SK-N-SH (cell line): Measurements from ENCODE around the gene FOXP1. TPM values are rescaled to one million over a fixed set of nuclear protein-coding genes. Genes with fewer than 3 reads are reported as not detected.

ENCODE experiments used
- CTCF ChIA-PET: fragments of 300-600, 350-600 bp; formaldehyde crosslinking; extraction: SDS; loops from one replicate; lab custom pipeline; 2021; lab: Yijun Ruan, JAX
- POLR2A ChIA-PET: fragments of 350-600 bp; sonication (Branson Sonifier 250); formaldehyde crosslinking; extraction: SDS; loops from one replicate; lab custom pipeline; 2020; ENCODE audit warnings: antibody characterized with exemption, inconsistent platforms; lab: Yijun Ruan, JAX
- DNase-seq: peaks from one replicate; pipeline ENCODE4 v3.0.0; 2012
- H2AFZ ChIP-seq: fragments of 200-600 bp; sonication (generic); 2 replicates; pipeline ENCODE4 v1.8.1; 2016; ENCODE audit warnings: antibody characterized with exemption, mild to moderate bottlenecking, low read depth
- H3F3A ChIP-seq: fragments of 200-600 bp; sonication (generic); replicated peaks from 2 replicates; pipeline ENCODE3; 2016; ENCODE audit warnings: antibody characterized with exemption, mild to moderate bottlenecking; ENCODE audit not compliant: insufficient read depth
- H3K27ac ChIP-seq, 2 experiments: fragments of 200-500 bp in 1 of 2; fragments of 200-600 bp in 1 of 2; sonication (Bioruptor generic) in 1 of 2; sonication (generic), shearing (Covaris generic) in 1 of 2; 2 replicates each; pipeline versions ENCODE4 v1.5.1 to v1.6.1; 2014 to 2016; ENCODE audit warnings: low read depth in 2 of 2, inconsistent platforms in 1 of 2, low read length in 1 of 2, mild to moderate bottlenecking in 1 of 2, mixed read lengths in 1 of 2
- H3K27me3 ChIP-seq: fragments of 200-600 bp; sonication (generic), shearing (Covaris generic); 2 replicates; pipeline ENCODE4 v1.6.1; 2016; ENCODE audit warnings: mixed run types; ENCODE audit not compliant: insufficient read depth
- H3K36me3 ChIP-seq, 2 experiments: fragments of 200-500 bp in 1 of 2; fragments of 200-600 bp in 1 of 2; sonication (Bioruptor generic) in 1 of 2; sonication (generic) in 1 of 2; replicated peaks in 1 of 2; 2 replicates each; pipeline versions ENCODE3 to v1.5.1; 2014 to 2016; ENCODE audit warnings: low read length in 1 of 2, mild to moderate bottlenecking in 1 of 2; ENCODE audit not compliant: insufficient read depth in 2 of 2, control insufficient read depth in 1 of 2
- H3K4me1 ChIP-seq, 2 experiments: fragments of 200-500 bp in 1 of 2; fragments of 200-600 bp in 1 of 2; sonication (Bioruptor generic) in 1 of 2; sonication (generic), shearing (Covaris generic) in 1 of 2; 2 replicates each; pipeline versions ENCODE4 v1.5.1 to v1.6.1; 2014 to 2016; ENCODE audit warnings: low read depth in 1 of 2, low read length in 1 of 2, mixed run types in 1 of 2; ENCODE audit not compliant: insufficient read depth in 2 of 2, control insufficient read depth in 1 of 2
- H3K4me2 ChIP-seq: fragments of 200-600 bp; sonication (generic), shearing (Covaris generic); 2 replicates; pipeline ENCODE4 v1.6.1; 2017; ENCODE audit warnings: mixed run types
- H3K4me3 ChIP-seq, 2 experiments: fragments of 200-500 bp in 1 of 2; fragments of 200-600 bp in 1 of 2; sonication (Bioruptor generic) in 1 of 2; sonication (generic), shearing (Covaris generic) in 1 of 2; 2 replicates each; pipeline versions ENCODE4 v1.5.1 to v1.8.1; 2014 to 2016; ENCODE audit warnings: low read depth in 2 of 2, inconsistent platforms in 1 of 2, low read length in 1 of 2, mild to moderate bottlenecking in 1 of 2, mixed read lengths in 1 of 2, moderate library complexity in 1 of 2
- H3K79me2 ChIP-seq: fragments of 200-600 bp; sonication (generic); 2 replicates; pipeline ENCODE4 v1.8.1; 2017; ENCODE audit warnings: mild to moderate bottlenecking; ENCODE audit not compliant: insufficient read depth
- H3K9ac ChIP-seq: fragments of 200-600 bp; sonication (generic); 2 replicates; pipeline ENCODE4 v1.6.1; 2017; ENCODE audit warnings: mixed run types
- H3K9me2 ChIP-seq: fragments of 200-600 bp; sonication (generic); 2 replicates; pipeline ENCODE4 v1.6.1; 2017; ENCODE audit warnings: mixed run types
- H3K9me3 ChIP-seq: fragments of 200-600 bp; sonication (generic); 2 replicates; pipeline ENCODE4 v1.6.1; 2017; ENCODE audit warnings: mixed run types, mild to moderate bottlenecking, moderate library complexity
- H4K20me1 ChIP-seq: fragments of 200-600 bp; sonication (generic); 2 replicates; pipeline ENCODE4 v1.6.1; 2017; ENCODE audit warnings: mild to moderate bottlenecking, mixed run types; ENCODE audit not compliant: insufficient read depth
- ELF1 ChIP-seq: IDR thresholded peaks from 2 replicates; pipeline ENCODE4 v1.4.0; 2012
- EP300 ChIP-seq, 2 experiments: IDR thresholded peaks; 2 replicates each; pipeline versions ENCODE4 v1.4.0 to v1.6.1; 2012; ENCODE audit warnings: borderline replicate concordance in 1 of 2, low read depth in 1 of 2, low read length in 1 of 2
- EZH2phosphoT487 ChIP-seq: fragments of 200-600 bp; sonication (generic); IDR thresholded peaks from 2 replicates; pipeline ENCODE4 v1.6.1; 2017; ENCODE audit warnings: low read depth, mixed run types, mild to moderate bottlenecking, antibody characterized with exemption, moderate library complexity, borderline replicate concordance
- FOSL2 ChIP-seq: IDR thresholded peaks from 2 replicates; pipeline ENCODE4 v1.4.0; 2012; ENCODE audit warnings: low read depth, mild to moderate bottlenecking, moderate library complexity, borderline replicate concordance
- FOXM1 ChIP-seq: IDR thresholded peaks from 2 replicates; pipeline ENCODE4 v1.4.0; 2012; ENCODE audit warnings: low read depth, mild to moderate bottlenecking
- GATA2 ChIP-seq: sonication (generic); formaldehyde crosslinking; IDR thresholded peaks from 2 replicates; pipeline ENCODE4 v1.5.0; 2020; ENCODE audit warnings: mild to moderate bottlenecking, missing genetic modification reagents
- JUND ChIP-seq: IDR thresholded peaks from 2 replicates; pipeline ENCODE4 v1.4.0; 2012
- NFIC ChIP-seq: IDR thresholded peaks from 2 replicates; pipeline ENCODE4 v1.4.0; 2012; ENCODE audit warnings: borderline replicate concordance
- RAD21 ChIP-seq: IDR thresholded peaks from 2 replicates; pipeline ENCODE4 v1.6.1; 2012; ENCODE audit warnings: mild to moderate bottlenecking, low read length
- RXRA ChIP-seq: IDR thresholded peaks from 2 replicates; pipeline ENCODE4 v1.4.0; 2012; ENCODE audit warnings: low read depth, mild to moderate bottlenecking, borderline replicate concordance
- SIN3A ChIP-seq: IDR thresholded peaks from 2 replicates; pipeline ENCODE4 v1.6.1; 2012; ENCODE audit warnings: low read depth, mild to moderate bottlenecking, low read length, moderate library complexity, borderline replicate concordance
- TCF12 ChIP-seq: IDR thresholded peaks from 2 replicates; pipeline ENCODE4 v1.4.0; 2012
- WGBS: methylation state at CpG from one replicate; pipeline ENCODE4 v1.1.6; 2017; ENCODE audit warnings: low lambda C conversion rate; 5-methylcytosine and 5-hydroxymethylcytosine counted together
- polyA plus RNA-seq, 3 experiments: library from polyadenylated mRNA; depleted of rRNA; stranded (reverse); fragments of >200 nt; gene quantifications; 2 replicates each; pipeline ENCODE4 v1.2.3, GENCODE V29; 2012
- TF ChIP-seq, protein P1 (sequence below): IDR thresholded peaks from 2 replicates; pipeline ENCODE4 v1.4.0; 2012; ENCODE audit warnings: low read depth
- TF ChIP-seq, protein P2 (sequence below): IDR thresholded peaks from 2 replicates; pipeline ENCODE4 v1.4.0; 2012; ENCODE audit warnings: low read depth, borderline replicate concordance
- TF ChIP-seq, protein P3 (sequence below): fragments of 150-350 bp; IDR thresholded peaks from 2 replicates; pipeline ENCODE4 v1.6.1; 2017; ENCODE audit warnings: antibody characterized with exemption, low read length, low read depth, borderline replicate concordance
- TF ChIP-seq, protein P4 (sequence below): IDR thresholded peaks from 2 replicates; pipeline ENCODE4; 2012

Gene FOXP1
- polyA plus RNA-seq, 1 of the 3 experiments (the other 2 are of a cell fraction): 8.8 TPM

DNA sequence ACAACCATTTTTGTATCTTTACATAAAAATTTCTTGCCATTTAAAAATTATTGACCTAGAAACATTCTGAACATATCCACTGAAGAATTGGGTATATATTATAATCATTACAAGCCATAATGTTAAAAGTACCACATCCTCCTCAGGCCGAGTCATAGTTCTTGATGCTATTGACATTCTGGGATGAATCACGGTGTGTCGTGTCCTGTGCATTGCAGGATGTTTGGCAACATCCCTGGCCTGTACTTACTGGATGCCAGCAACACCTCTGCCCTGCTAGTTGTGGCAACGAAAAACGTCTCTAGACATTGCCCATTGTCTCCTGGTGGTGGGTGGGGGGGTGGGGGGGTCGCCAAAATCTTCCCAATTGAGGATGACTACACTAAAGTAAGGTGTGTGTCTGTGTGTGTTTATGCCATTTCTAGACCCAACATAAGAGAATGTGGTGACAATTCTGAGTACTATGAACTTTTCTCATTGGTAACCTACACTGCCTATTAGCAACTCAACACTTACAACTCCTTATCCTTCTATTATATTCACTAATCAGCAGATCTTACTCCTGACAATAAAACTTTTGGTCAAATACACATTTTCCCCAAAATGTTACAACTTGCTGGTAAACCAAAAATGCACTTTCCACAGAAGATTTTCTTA, 471.6 kb downstream of the FOXP1 start:
- peaks cover 0 to 22% of the 10 kb centered on the region in 2 experiments; a peak in 2 of 4 replicates for H3K4me1 ChIP-seq
- 13% methylated on average over 6 of the region's 6 CpGs for WGBS
- H3K27me3 ChIP-seq: no peaks in the 10 kb centered on the region
- H3K79me2 ChIP-seq: peaks cover 59% of the 10 kb centered on the region
- peak overlapping the region in 1 of 2 experiments; percentile 95; a peak in 2 of 4 replicates for H3K27ac ChIP-seq
- H3K9ac ChIP-seq: peak overlapping the region; percentile 18; the same call in 1 of the 2 replicates
- H3K9me3 ChIP-seq: no peaks in the 10 kb centered on the region
- TF ChIP-seq EP300 (IDR thresholded peaks at IDR 0.05; ENCODE audit: borderline replicate concordance in 1 of 2, low read depth in 1 of 2, low read length in 1 of 2) (no peak; a peak in 1 of 4 replicates), ELF1 (no peak), FOSL2 (peak; percentile 76; the same call in 1 of the 2 replicates), FOXM1 (no peak), JUND (peak; percentile 59), RXRA (no peak), SIN3A (no peak), GATA2 (CRISPR knock-in tag) (no peak), EZH2phosphoT487 (no peak), RAD21 (no peak), TCF12 (peak; percentile 58), NFIC (peak; percentile 58)
- TF ChIP-seq, protein P1, sequence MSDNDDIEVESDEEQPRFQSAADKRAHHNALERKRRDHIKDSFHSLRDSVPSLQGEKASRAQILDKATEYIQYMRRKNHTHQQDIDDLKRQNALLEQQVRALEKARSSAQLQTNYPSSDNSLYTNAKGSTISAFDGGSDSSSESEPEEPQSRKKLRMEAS: peak; percentile 40; the same call in 1 of the 2 replicates
- TF ChIP-seq, protein P2, sequence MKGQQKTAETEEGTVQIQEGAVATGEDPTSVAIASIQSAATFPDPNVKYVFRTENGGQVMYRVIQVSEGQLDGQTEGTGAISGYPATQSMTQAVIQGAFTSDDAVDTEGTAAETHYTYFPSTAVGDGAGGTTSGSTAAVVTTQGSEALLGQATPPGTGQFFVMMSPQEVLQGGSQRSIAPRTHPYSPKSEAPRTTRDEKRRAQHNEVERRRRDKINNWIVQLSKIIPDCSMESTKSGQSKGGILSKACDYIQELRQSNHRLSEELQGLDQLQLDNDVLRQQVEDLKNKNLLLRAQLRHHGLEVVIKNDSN: no peak
- TF ChIP-seq, protein P3, sequence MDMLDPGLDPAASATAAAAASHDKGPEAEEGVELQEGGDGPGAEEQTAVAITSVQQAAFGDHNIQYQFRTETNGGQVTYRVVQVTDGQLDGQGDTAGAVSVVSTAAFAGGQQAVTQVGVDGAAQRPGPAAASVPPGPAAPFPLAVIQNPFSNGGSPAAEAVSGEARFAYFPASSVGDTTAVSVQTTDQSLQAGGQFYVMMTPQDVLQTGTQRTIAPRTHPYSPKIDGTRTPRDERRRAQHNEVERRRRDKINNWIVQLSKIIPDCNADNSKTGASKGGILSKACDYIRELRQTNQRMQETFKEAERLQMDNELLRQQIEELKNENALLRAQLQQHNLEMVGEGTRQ: no peak
- TF ChIP-seq, protein P4, sequence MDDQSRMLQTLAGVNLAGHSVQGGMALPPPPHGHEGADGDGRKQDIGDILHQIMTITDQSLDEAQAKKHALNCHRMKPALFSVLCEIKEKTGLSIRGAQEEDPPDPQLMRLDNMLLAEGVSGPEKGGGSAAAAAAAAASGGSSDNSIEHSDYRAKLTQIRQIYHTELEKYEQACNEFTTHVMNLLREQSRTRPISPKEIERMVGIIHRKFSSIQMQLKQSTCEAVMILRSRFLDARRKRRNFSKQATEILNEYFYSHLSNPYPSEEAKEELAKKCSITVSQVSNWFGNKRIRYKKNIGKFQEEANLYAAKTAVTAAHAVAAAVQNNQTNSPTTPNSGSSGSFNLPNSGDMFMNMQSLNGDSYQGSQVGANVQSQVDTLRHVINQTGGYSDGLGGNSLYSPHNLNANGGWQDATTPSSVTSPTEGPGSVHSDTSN: peak; percentile 60
- peaks cover 6 to 11% of the 10 kb centered on the region in 2 experiments for H3K36me3 ChIP-seq
- no peaks in the 10 kb centered on the region for H3K9me2 ChIP-seq
- H3K4me3 ChIP-seq: no peak overlapping the region
- H2AFZ ChIP-seq: no peak overlapping the region
- POLR2A ChIA-PET: no interaction called here
- H3F3A ChIP-seq: peaks cover 30% of the 10 kb centered on the region
- no peaks in the 10 kb centered on the region for H4K20me1 ChIP-seq
- no peak for DNase-seq
- no peak overlapping the region for H3K4me2 ChIP-seq
- CTCF ChIA-PET: no interaction called here
